Upper lobe of right lung (tissue), 1 donor: ENCODE data around the gene PABPN1L. TPM values are rescaled to one million over a fixed set of nuclear protein-coding genes. Genes with fewer than 3 reads are reported as not detected.

Source experiments
- ATAC-seq: fragments of 200-7000 bp; cut with Tn5 transposase; one replicate; pipeline ENCODE4 v1.9.1; 2020; ENCODE audit warnings: mild to moderate bottlenecking, moderate library complexity
- DNase-seq: peaks from one replicate; pipeline ENCODE4 v3.0.0-alpha.2; 2020
- H3K27ac ChIP-seq: fragments of 200-600 bp; one replicate; pipeline ENCODE4 v1.8.0; 2022
- H3K27me3 ChIP-seq: fragments of 200-600 bp; one replicate; pipeline ENCODE4 v1.8.0; 2022; ENCODE audit warnings: mild to moderate bottlenecking
- H3K36me3 ChIP-seq: fragments of 200-600 bp; one replicate; pipeline ENCODE4 v1.8.0; 2022
- H3K4me1 ChIP-seq: fragments of 200-600 bp; one replicate; pipeline ENCODE4 v1.8.0; 2022
- H3K4me3 ChIP-seq: fragments of 200-600 bp; one replicate; pipeline ENCODE4 v1.8.0; 2022; ENCODE audit warnings: mild to moderate bottlenecking
- H3K9me3 ChIP-seq: fragments of 200-600 bp; one replicate; pipeline ENCODE4 v1.8.0; 2022
- intact Hi-C: fragments of 100-400 bp; cut with DNase I; formaldehyde crosslinking; loops from one replicate; pipeline ENCODE4 v1.11.0; 2022
- total RNA-seq: library from RNA; stranded (reverse); fragmentation: NEBNext Ultra II Directional; extraction: Animal tissue kit (Norgen Biotek cat#: 25700); gene quantifications from one replicate; pipeline ENCODE4 v1.2.1, GENCODE V29; 2021
- TF ChIP-seq, protein P1 (sequence below): fragments of 200-600 bp; IDR thresholded peaks from one replicate; pipeline ENCODE4 v1.8.0; 2022; ENCODE audit warnings: antibody characterized with exemption
- donor health status: DM: no; HTN: yes; CAD: no; lungs with severe emphysema.

The PABPN1L gene
- total RNA-seq, 1 donor from 2014 or later: not detected

DNA sequence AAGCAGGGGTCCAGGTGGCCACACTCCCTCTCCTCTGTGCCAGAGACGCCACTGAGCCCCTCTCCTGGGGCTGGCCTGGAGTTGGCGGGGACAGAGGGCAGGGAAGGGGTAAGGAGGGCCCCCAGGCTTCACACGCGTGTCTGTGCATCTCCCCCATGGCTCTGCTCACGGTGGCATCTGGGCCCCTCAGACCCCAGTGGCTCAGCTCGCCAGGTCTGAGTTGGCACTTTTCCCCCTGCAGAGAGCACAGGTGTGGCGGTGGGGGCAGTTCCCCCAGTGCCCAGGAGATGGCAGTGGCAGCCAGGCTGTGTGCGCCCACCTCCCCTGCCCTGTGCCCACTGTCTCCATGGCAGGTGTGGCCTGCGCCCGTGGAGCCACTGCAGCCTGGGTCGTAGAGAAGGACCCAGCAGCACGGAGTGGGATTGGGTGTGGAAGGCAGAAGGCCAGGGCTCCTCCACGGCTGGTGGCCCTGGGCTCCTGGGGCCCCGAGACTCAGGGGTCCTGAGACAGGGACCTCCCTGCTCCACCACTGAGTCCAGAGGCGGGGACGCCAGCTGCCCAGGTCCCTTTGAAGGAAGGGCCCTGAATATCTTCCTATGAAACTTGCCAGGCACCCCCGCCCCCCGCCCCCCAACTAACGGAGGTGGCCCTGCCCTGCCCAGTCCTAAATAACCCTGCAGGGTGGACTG lies 50.4 kb downstream of the PABPN1L start:
- TF ChIP-seq, protein P1, sequence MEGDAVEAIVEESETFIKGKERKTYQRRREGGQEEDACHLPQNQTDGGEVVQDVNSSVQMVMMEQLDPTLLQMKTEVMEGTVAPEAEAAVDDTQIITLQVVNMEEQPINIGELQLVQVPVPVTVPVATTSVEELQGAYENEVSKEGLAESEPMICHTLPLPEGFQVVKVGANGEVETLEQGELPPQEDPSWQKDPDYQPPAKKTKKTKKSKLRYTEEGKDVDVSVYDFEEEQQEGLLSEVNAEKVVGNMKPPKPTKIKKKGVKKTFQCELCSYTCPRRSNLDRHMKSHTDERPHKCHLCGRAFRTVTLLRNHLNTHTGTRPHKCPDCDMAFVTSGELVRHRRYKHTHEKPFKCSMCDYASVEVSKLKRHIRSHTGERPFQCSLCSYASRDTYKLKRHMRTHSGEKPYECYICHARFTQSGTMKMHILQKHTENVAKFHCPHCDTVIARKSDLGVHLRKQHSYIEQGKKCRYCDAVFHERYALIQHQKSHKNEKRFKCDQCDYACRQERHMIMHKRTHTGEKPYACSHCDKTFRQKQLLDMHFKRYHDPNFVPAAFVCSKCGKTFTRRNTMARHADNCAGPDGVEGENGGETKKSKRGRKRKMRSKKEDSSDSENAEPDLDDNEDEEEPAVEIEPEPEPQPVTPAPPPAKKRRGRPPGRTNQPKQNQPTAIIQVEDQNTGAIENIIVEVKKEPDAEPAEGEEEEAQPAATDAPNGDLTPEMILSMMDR: peak; percentile 67
- intact Hi-C loops: no loop called here

DNA sequence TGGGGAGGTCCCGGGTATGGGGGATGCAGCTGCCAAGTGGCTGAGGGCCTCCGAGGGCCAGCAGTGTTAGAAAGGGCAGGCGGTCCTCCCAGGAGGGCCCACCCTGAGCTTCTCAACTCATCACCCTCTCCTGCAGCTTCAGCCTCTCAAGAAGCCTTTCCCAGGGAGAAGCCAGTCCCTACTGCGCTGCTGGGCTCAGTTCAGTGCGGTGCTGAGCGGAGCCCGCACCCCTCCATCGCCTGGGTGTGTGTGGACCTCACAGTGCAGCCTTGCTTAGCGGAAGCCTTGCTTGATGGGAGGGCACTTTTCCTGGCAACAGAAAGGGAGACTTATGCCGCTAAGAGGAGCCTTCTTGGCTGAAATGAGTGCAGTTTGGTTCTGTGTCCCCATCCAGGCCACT lies 51.2 kb downstream of the PABPN1L start:
- H3K4me1 ChIP-seq: peaks cover 17% of the 10 kb centered on the region
- no peaks in the 10 kb centered on the region for H3K9me3 ChIP-seq
- no peak for DNase-seq
- no peak overlapping the region for H3K27ac ChIP-seq
- peaks cover under 1% of the 10 kb centered on the region for H3K36me3 ChIP-seq
- no peaks in the 10 kb centered on the region for H3K27me3 ChIP-seq
- H3K4me3 ChIP-seq: no peak overlapping the region
- TF ChIP-seq, protein P1: no peak
- ATAC-seq: no peak
- intact Hi-C loops: no loop called here

More for the DNA sequence above, 50.4 kb downstream of the PABPN1L start:
- H3K4me3 ChIP-seq: no peak overlapping the region
- no peak overlapping the region for H3K27ac ChIP-seq
- H3K9me3 ChIP-seq: no peaks in the 10 kb centered on the region
- DNase-seq (no peak), ATAC-seq (no peak)
- no peaks in the 10 kb centered on the region for H3K36me3 ChIP-seq
- H3K27me3 ChIP-seq: no peaks in the 10 kb centered on the region
- H3K4me1 ChIP-seq: peaks cover 9% of the 10 kb centered on the region

DNA sequence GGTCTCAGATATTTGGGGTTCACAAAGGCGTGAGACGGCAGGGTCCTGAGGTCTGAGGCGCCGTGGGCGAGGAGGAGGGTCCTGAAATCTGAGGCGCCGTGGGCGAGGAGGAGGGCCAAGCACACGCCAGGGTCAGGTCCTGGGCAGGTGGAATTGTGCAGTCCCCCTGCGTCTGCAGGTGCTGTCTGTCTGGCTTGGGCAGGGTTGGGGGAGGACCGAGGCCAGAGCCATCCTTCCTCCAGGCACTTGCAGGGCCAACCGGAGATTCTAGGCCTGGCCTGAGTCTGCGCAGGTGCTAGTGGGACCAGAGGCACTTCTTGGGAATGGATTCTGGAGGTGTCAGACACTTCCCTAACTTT lies 52.3 kb downstream of the PABPN1L start:
- DNase-seq (no peak), ATAC-seq (no peak)
- Histone ChIP-seq H3K27ac (no peak overlapping the region), H3K36me3 (peaks cover 11% of the 10 kb centered on the region), H3K27me3 (no peaks in the 10 kb centered on the region), H3K4me3 (no peak overlapping the region), H3K4me1 (peaks cover 23% of the 10 kb centered on the region), H3K9me3 (no peaks in the 10 kb centered on the region)
- TF ChIP-seq, protein P1: no peak
- intact Hi-C loops: no loop called here

Other genes starting within 250 kb of the PABPN1L start
- gene IL17C, start 228.1 kb downstream of the PABPN1L start, total RNA-seq: not detected
- 257 TPM for gene CYBA, start 215.6 kb downstream of the PABPN1L start, total RNA-seq
- gene MVD, start 203.6 kb downstream of the PABPN1L start, total RNA-seq: 104 TPM
- gene SNAI3, start 180.2 kb downstream of the PABPN1L start, total RNA-seq: 7.0 TPM
- 50.6 TPM for gene RNF166, start 160.3 kb downstream of the PABPN1L start, total RNA-seq
- 21.3 TPM for gene CTU2, start 160.2 kb downstream of the PABPN1L start, total RNA-seq
- gene PIEZO1, start 81.4 kb downstream of the PABPN1L start, total RNA-seq: 196 TPM
- gene CDT1, start 62.9 kb downstream of the PABPN1L start, total RNA-seq: 1.0 TPM
- gene APRT, start 54.7 kb downstream of the PABPN1L start, total RNA-seq: 85.2 TPM
- 32.8 TPM for gene GALNS, start 9.7 kb downstream of the PABPN1L start, total RNA-seq
- 43.9 TPM for gene TRAPPC2L, start 9.5 kb downstream of the PABPN1L start, total RNA-seq
- gene CBFA2T3, start 110.5 kb upstream of the PABPN1L start, total RNA-seq: 19.0 TPM
- 32.0 TPM for gene ACSF3, start 227.2 kb upstream of the PABPN1L start, total RNA-seq